GM23338 (cell line): ENCODE results near the gene ACSF3.

ENCODE experiments used
- EZH2 ChIP-seq: fragments of 200-600 bp; sonication (generic); IDR thresholded peaks from one replicate; pipeline ENCODE4 v1.8.0; 2017; ENCODE audit warnings: antibody characterized with exemption, mild to moderate bottlenecking, low read depth; ENCODE audit not compliant: unreplicated experiment
- POLR2AphosphoS5 ChIP-seq: IDR thresholded peaks from 2 replicates; pipeline ENCODE4 v1.6.1; 2016; ENCODE audit warnings: antibody characterized with exemption, low read depth
- TF ChIP-seq, protein P1 (sequence below), 2 experiments: fragments of 200-600 bp in 1 of 2; sonication (generic) in 1 of 2; conservative IDR thresholded peaks; 2 replicates each; pipeline versions ENCODE4 v1.5.1 to v1.6.1; 2016 to 2017; ENCODE audit warnings: antibody characterized with exemption in 2 of 2, low read depth in 2 of 2, mild to moderate bottlenecking in 2 of 2, moderate library complexity in 1 of 2

- TF ChIP-seq, protein P1, sequence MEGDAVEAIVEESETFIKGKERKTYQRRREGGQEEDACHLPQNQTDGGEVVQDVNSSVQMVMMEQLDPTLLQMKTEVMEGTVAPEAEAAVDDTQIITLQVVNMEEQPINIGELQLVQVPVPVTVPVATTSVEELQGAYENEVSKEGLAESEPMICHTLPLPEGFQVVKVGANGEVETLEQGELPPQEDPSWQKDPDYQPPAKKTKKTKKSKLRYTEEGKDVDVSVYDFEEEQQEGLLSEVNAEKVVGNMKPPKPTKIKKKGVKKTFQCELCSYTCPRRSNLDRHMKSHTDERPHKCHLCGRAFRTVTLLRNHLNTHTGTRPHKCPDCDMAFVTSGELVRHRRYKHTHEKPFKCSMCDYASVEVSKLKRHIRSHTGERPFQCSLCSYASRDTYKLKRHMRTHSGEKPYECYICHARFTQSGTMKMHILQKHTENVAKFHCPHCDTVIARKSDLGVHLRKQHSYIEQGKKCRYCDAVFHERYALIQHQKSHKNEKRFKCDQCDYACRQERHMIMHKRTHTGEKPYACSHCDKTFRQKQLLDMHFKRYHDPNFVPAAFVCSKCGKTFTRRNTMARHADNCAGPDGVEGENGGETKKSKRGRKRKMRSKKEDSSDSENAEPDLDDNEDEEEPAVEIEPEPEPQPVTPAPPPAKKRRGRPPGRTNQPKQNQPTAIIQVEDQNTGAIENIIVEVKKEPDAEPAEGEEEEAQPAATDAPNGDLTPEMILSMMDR (conservative IDR thresholded peaks at IDR 0.05; ENCODE audit: low read depth in 2 of 2) = no peak
- no peak for TF ChIP-seq POLR2AphosphoS5
- TF ChIP-seq EZH2 = no peak
These were observed 44.7 kb upstream of the ACSF3 start for GRCh38 chr16:89048871-89049422.
